Pancreas (tissue), 10 donors: ENCODE data around the gene PPP2R2D. TPM values are rescaled to one million over a fixed set of nuclear protein-coding genes. Genes with fewer than 3 reads are reported as not detected.

ENCODE experiments used
- ATAC-seq, 4 donors: fragments of 200-7000 bp; cut with Tn5 transposase; one replicate each; pipeline versions ENCODE4 v1.8.0 to v1.9.1; 2020; ENCODE audit warnings: mild to moderate bottlenecking in 4 of 4, moderate library complexity in 4 of 4
- DNase-seq, 6 donors: peaks; one replicate each; pipeline ENCODE4 v3.0.0-alpha.2; 2020
- FAIRE-seq: peaks from 2 replicates; lab custom pipeline; 2012; peaks lifted over from hg19 to GRCh38; lab: Jason Lieb, UNC
- H3K27ac ChIP-seq, 4 donors: fragments of 200-600 bp; sonication (generic); 1 replicate in 3 of 4; 2 replicates in 1 of 4; pipeline versions ENCODE4 v1.5.0 to v1.8.0; 2020
- H3K27me3 ChIP-seq, 4 donors: fragments of 200-600 bp; one replicate each; pipeline ENCODE4 v1.8.0; 2021
- H3K36me3 ChIP-seq, 3 donors: fragments of 200-600 bp; sonication (generic) in 1 of 3; one replicate each; pipeline versions ENCODE4 v1.5.0 to v1.8.0; 2020 to 2021
- H3K4me1 ChIP-seq, 3 donors: fragments of 200-600 bp; one replicate each; pipeline ENCODE4 v1.8.0; 2021
- H3K4me3 ChIP-seq, 4 donors: fragments of 200-600 bp; sonication (generic) in 2 of 4; one replicate each; pipeline versions ENCODE4 v1.5.0 to v1.8.0; 2020 to 2021
- H3K9me3 ChIP-seq, 4 donors: fragments of 200-600 bp; one replicate each; pipeline ENCODE4 v1.8.0; 2021
- WGBS, 2 donors: extraction: QIAGEN DNeasy Blood & Tissue Kit; methylation state at CpG; one replicate each; pipeline ENCODE4 v1.1.7; 2013; 5-methylcytosine and 5-hydroxymethylcytosine counted together
- intact Hi-C, 3 donors: fragments of 100-400 bp; cut with DNase I; formaldehyde crosslinking; loops; one replicate each; pipeline versions ENCODE4 v1.11.1 to v1.14.2; 2022
- polyA plus RNA-seq, 2 donors: library from polyadenylated mRNA; stranded (reverse); fragments of 200-250 nt; gene quantifications; one replicate each; pipeline ENCODE4 v1.2.3, GENCODE V29; 2013
- total RNA-seq, 6 donors: library from RNA; stranded (reverse); fragmentation: NEBNext Ultra II Directional in 4 of 6; extraction: Animal tissue kit (Norgen Biotek cat#: 25700) in 4 of 6; gene quantifications; one replicate each; pipeline versions ENCODE4 v1.2.1 to v1.2.4, GENCODE V29; 2021 to 2023
- TF ChIP-seq, protein P1 (sequence below), 4 donors: fragments of 200-600 bp; sonication (generic) in 3 of 4; IDR thresholded peaks; one replicate each; pipeline versions ENCODE4 v1.5.0 to v1.8.0; 2021; ENCODE audit warnings: antibody characterized with exemption in 4 of 4
- donor health status: healthy with polysubstance abuse.
- donor health status: DM: no; HTN: no; CAD: no; lungs with moderate emphysema.
- donor health status: DM: no; HTN: no; CAD: no.
- donor health status: control.
- donor health status: control.
- donor health status: Bipolar disorder and iron deficiency.
- donor health status: DM: yes; HTN: yes; CAD: no.
- donor health status: DM: no; HTN: no; CAD: no.
- donor health status: DM: no; HTN: no; CAD: no.
- donor health status: DM: yes; HTN: yes; CAD: no.

PPP2R2D gene
- total and polyA plus RNA-seq, 8 donors = 25.5 to 87.7 (median 35.3) TPM

DNA sequence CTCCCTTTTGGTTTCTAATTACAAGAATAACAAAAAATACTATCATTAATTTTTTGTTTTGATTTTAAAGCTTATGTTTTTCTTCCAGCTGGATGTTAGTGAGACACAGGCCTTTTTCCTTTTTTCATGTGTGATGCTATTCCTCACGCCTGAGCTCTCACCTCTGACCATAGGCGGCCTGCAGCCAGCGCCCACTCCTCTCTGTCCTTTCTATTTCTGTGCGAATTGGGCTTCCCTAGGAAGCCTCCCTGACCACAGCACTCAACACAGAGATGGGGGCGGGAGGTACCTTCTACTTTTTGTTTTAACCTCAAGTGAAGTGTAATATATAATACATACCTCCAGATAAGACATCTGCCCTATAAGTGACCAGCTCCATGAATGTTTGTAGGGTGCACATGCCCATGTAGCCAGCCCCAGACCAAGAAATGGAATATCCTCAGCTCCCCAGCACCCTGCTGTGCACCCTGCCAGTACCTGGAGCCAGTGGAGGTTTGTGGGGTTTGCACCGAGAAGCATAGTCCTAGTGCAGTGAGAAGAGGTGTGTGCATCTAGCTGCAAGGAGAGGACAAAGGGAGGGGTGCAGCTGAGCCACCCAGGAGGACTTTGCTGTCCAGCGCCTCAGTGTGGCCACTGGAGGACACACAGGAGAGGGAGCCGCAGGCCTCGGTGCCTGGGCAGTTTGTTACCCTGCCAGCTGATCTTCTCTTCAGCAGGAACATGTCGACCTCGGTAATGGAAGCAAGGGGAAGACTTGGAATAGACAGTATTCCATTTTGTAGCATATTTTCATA is 42.4 kb downstream of the PPP2R2D start:
- Histone ChIP-seq H3K36me3 (peaks cover 0 to 68% (median 23%) of the 10 kb centered on the region in 3 donors), H3K4me3 (no peak overlapping the region), H3K27me3 (no peaks in the 10 kb centered on the region), H3K4me1 (peaks cover 36 to 47% (median 37%) of the 10 kb centered on the region in 3 donors), H3K9me3 (no peaks in the 10 kb centered on the region), H3K27ac (no peak overlapping the region)
- TF ChIP-seq, protein P1, sequence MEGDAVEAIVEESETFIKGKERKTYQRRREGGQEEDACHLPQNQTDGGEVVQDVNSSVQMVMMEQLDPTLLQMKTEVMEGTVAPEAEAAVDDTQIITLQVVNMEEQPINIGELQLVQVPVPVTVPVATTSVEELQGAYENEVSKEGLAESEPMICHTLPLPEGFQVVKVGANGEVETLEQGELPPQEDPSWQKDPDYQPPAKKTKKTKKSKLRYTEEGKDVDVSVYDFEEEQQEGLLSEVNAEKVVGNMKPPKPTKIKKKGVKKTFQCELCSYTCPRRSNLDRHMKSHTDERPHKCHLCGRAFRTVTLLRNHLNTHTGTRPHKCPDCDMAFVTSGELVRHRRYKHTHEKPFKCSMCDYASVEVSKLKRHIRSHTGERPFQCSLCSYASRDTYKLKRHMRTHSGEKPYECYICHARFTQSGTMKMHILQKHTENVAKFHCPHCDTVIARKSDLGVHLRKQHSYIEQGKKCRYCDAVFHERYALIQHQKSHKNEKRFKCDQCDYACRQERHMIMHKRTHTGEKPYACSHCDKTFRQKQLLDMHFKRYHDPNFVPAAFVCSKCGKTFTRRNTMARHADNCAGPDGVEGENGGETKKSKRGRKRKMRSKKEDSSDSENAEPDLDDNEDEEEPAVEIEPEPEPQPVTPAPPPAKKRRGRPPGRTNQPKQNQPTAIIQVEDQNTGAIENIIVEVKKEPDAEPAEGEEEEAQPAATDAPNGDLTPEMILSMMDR (IDR thresholded peaks at IDR 0.05) = peak; percentile 13 to 44 (median 33)
- WGBS, 2 donors = 64 to 67% methylated on average over 11 of the region's 11 CpGs
- intact Hi-C loops = loop anchor here in 1 of 3 donors (5.0 kb wide), 1 partner anchor 41 kb away; the partner anchor contains the start of gene PPP2R2D
- DNase-seq = peak in 5 of 6 donors; percentile 56 to 84 (median 75)
- no peak for FAIRE-seq
- ATAC-seq = peak; percentile 59 to 84 (median 82)

DNA sequence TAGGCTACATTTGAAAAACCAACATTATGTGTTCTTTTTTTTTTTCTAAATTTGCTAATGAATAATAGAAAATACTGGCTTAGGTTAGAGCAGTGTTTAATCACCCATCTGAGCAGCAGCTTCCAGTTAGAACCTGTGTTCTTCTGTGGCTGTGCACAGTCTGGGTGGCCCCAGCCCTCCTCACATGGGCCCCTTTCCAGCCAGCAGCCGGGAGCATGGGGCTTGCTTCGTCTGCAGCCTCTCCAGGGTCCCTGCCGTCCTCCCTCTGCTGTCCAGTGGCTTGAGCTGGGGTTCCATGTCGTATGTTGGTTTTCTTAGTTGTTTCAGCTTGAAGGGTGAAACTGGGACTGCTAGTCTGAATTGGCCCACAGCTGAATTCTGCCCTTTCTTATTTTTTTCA is 43.6 kb downstream of the PPP2R2D start:
- H3K36me3 ChIP-seq = peaks cover 0 to 71% (median 15%) of the 10 kb centered on the region in 3 donors
- peak overlapping the region in 2 of 4 donors; percentile 59 to 88 for H3K27ac ChIP-seq
- TF ChIP-seq, protein P1 (IDR thresholded peaks at IDR 0.05) = no peak
- FAIRE-seq (no peak), DNase-seq (peak in 5 of 6 donors; percentile 13 to 49 (median 41)), ATAC-seq (peak in 1 of 4 donors; percentile 10)
- WGBS, 2 donors = 65 to 67% methylated on average over 4 of the region's 4 CpGs
- H3K4me1 ChIP-seq = peaks cover 42 to 54% (median 44%) of the 10 kb centered on the region in 3 donors
- no peaks in the 10 kb centered on the region for H3K9me3 ChIP-seq
- no peak overlapping the region for H3K4me3 ChIP-seq
- no peaks in the 10 kb centered on the region for H3K27me3 ChIP-seq
- intact Hi-C loops = loop anchor here in 1 of 3 donors (5.0 kb wide), 1 partner anchor 42 kb away; the partner anchor contains the start of gene PPP2R2D

DNA sequence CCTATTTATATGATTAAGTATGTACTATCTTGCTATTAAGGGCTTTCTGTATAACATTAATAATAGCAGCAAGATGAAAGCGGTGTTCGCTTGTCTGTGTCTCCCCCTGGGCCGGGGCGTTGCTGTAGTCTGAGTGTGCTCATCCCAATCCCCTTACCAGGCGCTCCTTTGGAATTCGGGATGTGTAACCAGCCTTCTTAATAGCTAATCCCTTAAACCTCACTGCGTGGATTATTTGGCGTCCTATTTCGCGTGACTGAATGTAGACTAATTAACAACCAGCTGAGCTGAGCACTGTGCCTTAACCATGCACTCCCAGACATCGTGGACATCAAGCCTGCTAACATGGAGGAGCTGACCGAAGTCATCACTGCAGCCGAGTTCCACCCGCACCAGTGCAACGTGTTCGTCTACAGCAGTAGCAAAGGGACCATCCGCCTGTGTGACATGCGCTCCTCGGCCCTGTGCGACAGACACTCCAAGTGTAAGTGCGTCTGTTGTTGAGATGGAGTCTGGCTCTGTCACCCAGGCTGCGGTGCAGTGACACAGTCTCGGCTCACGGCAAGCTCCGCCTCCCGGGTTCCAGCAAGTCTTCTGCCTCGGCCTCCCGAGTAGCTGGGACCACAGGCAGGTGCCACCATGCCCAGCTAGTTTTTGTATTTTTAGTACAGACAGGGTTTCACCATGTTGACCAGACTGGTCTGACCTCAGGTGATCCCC is 44.3 kb downstream of the PPP2R2D start:
- H3K4me1 ChIP-seq = peaks cover 43 to 55% (median 46%) of the 10 kb centered on the region in 3 donors
- H3K36me3 ChIP-seq = peaks cover 0 to 65% (median 15%) of the 10 kb centered on the region in 3 donors
- DNase-seq = peak in 4 of 6 donors; percentile 18 to 55 (median 44)
- no peak overlapping the region for H3K4me3 ChIP-seq
- FAIRE-seq = no peak
- no peak for ATAC-seq
- H3K9me3 ChIP-seq = no peaks in the 10 kb centered on the region
- TF ChIP-seq, protein P1 (IDR thresholded peaks at IDR 0.05) = no peak
- H3K27me3 ChIP-seq = no peaks in the 10 kb centered on the region
- intact Hi-C loops = loop anchor here in 1 of 3 donors (5.0 kb wide), 1 partner anchor 43 kb away; the partner anchor contains the start of gene PPP2R2D
- H3K27ac ChIP-seq = peak overlapping the region in 2 of 4 donors; percentile 59 to 88
- 81 to 82% methylated on average over 28 of the region's 28 CpGs for WGBS, 2 donors

DNA sequence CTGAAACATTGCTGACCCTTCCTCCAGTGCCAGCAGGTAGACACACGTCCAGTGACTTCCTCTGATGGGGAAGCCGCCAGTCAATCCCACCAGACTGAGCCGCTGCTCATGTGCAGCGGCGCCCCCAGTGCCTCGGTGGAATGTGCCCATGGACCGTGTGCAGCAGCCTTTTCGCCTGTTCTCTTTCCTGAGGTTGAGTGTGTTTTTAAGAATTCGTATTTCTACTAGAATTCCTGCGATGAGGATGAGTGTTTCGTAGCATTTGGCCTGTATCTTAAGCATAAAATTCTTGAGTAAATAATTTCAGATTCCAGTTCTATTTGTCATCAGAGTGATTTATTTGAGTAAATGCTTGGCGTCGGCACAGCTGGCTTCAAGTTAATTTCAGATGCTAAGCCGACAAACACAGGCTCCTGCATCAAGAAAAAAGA is 45.5 kb downstream of the PPP2R2D start:
- no peaks in the 10 kb centered on the region for H3K9me3 ChIP-seq
- H3K27me3 ChIP-seq = no peaks in the 10 kb centered on the region
- DNase-seq = peak in 5 of 6 donors; percentile 44 to 67 (median 52)
- TF ChIP-seq, protein P1 (IDR thresholded peaks at IDR 0.05) = no peak
- H3K36me3 ChIP-seq = peaks cover 0 to 56% (median 15%) of the 10 kb centered on the region in 3 donors
- peak in 3 of 4 donors; percentile 3 to 18 (median 8) for ATAC-seq
- no peak overlapping the region for H3K4me3 ChIP-seq
- peak overlapping the region in 2 of 4 donors; percentile 59 to 88 for H3K27ac ChIP-seq
- no peak for FAIRE-seq
- 56 to 59% methylated on average over 14 of the region's 14 CpGs for WGBS, 2 donors
- intact Hi-C loops = no loop called here
- peaks cover 50 to 57% (median 55%) of the 10 kb centered on the region in 3 donors for H3K4me1 ChIP-seq
